DOHH2 (cell line): ENCODE measurements around the gene UPK3A.

Experiments used
- H3F3A ChIP-seq: fragments of 200-600 bp; sonication (generic), shearing (Covaris generic); 2 replicates; pipeline ENCODE4 v1.6.0; 2016; ENCODE audit warnings: antibody characterized with exemption, mild to moderate bottlenecking; ENCODE audit not compliant: control insufficient read depth, insufficient read depth
- H3K27ac ChIP-seq: fragments of 200-600 bp; sonication (generic); 2 replicates; pipeline ENCODE4 v1.5.1; 2014; ENCODE audit warnings: low read depth, mild to moderate bottlenecking, low read length, moderate library complexity
- H3K27me3 ChIP-seq: fragments of 200-600 bp; sonication (generic); 2 replicates; pipeline ENCODE4 v1.6.1; 2014; ENCODE audit warnings: mild to moderate bottlenecking, low read length, mixed read lengths; ENCODE audit not compliant: control insufficient read depth
- H3K36me3 ChIP-seq: fragments of 200-600 bp; sonication (generic); 2 replicates; pipeline ENCODE4 v1.6.1; 2014; ENCODE audit warnings: mild to moderate bottlenecking, low read length, moderate library complexity, mixed read lengths; ENCODE audit not compliant: control insufficient read depth
- H3K4me1 ChIP-seq: fragments of 200-600 bp; sonication (generic); 2 replicates; pipeline ENCODE4 v1.6.1; 2014; ENCODE audit warnings: mild to moderate bottlenecking, low read length, mixed read lengths; ENCODE audit not compliant: control insufficient read depth
- H3K4me2 ChIP-seq: fragments of 200-600 bp; sonication (generic); 2 replicates; pipeline ENCODE4 v1.6.0; 2014; ENCODE audit warnings: mild to moderate bottlenecking, low read length, moderate library complexity
- H3K4me3 ChIP-seq: fragments of 200-600 bp; sonication (generic); 2 replicates; pipeline ENCODE4 v1.5.1; 2014; ENCODE audit warnings: mild to moderate bottlenecking, low read length, mixed read lengths
- H3K79me2 ChIP-seq: fragments of 200-600 bp; sonication (generic); 2 replicates; pipeline ENCODE4 v1.6.1; 2014; ENCODE audit warnings: mild to moderate bottlenecking, low read length, mixed read lengths; ENCODE audit not compliant: control insufficient read depth
- H3K9me2 ChIP-seq: fragments of 200-600 bp; sonication (generic); replicated peaks from 2 replicates; pipeline ENCODE4 v1.6.1; 2014; ENCODE audit warnings: mild to moderate bottlenecking, low read length, mixed read lengths; ENCODE audit not compliant: control insufficient read depth
- H3K9me3 ChIP-seq: fragments of 200-600 bp; sonication (generic); 2 replicates; pipeline ENCODE4 v1.6.1; 2014; ENCODE audit warnings: antibody characterized with exemption, low read length, mixed read lengths; ENCODE audit not compliant: control insufficient read depth, insufficient read depth
- H4K20me1 ChIP-seq: fragments of 200-600 bp; sonication (generic); 2 replicates; pipeline ENCODE4 v1.6.0; 2014; ENCODE audit warnings: low read depth, mild to moderate bottlenecking, antibody characterized with exemption, low read length, moderate library complexity; ENCODE audit not compliant: control insufficient read depth, insufficient read depth
- EZH2phosphoT487 ChIP-seq: fragments of 200-600 bp; sonication (generic); IDR thresholded peaks from 2 replicates; pipeline ENCODE4 v1.6.1; 2017; ENCODE audit warnings: borderline replicate concordance, mild to moderate bottlenecking, antibody characterized with exemption, low read length, moderate library complexity, mixed read lengths
- TF ChIP-seq, protein P1 (sequence below): fragments of 200-600 bp; sonication (generic); IDR thresholded peaks from one replicate; pipeline ENCODE4 v1.5.1; 2014; ENCODE audit warnings: antibody characterized with exemption, mild to moderate bottlenecking, low read depth, low read length; ENCODE audit not compliant: poor library complexity, severe bottlenecking

Gene UPK3A

DNA sequence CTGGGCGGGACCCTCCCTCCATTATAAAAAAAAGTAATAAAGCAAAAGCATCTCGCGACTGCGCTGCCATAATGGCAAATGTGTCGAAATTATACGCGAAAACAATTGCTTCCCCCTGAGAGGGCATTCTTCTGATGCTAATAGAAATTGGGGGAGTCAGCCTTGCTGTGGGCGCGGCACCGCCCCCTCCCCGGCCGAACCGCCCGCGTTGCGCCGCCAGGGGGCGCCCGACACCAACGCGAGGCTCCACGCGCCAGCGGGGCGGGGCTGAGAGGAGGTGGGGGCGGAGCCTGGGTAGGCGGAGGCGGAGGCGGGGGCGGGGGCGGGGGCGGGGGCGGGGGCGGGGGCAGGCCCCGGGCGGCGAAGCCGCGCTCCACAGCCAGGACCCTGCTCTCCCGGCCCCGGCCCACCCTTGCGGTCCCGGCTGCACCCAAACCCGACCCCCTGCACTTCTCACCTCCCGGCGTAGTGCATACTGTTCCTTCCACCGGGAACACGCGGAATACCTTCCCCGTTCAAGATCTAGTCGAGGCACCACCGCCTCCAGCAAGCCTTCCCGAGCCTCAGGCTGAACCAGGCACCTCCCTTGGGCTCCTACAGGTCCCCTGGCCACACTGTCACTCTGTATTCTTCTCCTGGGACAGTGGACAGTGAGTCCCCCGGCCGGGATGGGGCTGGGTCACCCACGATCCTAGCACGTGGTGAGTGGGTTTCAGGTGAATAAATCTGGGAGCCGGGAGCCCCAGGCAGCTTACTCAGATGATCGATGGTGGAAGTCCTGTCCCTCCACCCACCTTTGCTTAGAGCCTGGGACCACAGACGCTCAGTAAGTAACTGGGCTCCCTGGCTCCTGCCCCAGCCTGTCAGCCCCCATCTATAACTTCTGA is 15.5 kb upstream of the UPK3A start:
- Histone ChIP-seq H3K4me1 (peaks cover 22% of the 10 kb centered on the region), H3K9me2 (no peaks in the 10 kb centered on the region), H3K4me2 (peak overlapping the region; percentile 100), H3K79me2 (no peaks in the 10 kb centered on the region), H3K9me3 (no peaks in the 10 kb centered on the region), H3K27ac (no peak overlapping the region), H3K4me3 (peak overlapping the region; percentile 75), H3K36me3 (no peaks in the 10 kb centered on the region), H3F3A (peaks cover 13% of the 10 kb centered on the region), H3K27me3 (peaks cover 27% of the 10 kb centered on the region), H4K20me1 (no peaks in the 10 kb centered on the region)
- TF ChIP-seq, protein P1, sequence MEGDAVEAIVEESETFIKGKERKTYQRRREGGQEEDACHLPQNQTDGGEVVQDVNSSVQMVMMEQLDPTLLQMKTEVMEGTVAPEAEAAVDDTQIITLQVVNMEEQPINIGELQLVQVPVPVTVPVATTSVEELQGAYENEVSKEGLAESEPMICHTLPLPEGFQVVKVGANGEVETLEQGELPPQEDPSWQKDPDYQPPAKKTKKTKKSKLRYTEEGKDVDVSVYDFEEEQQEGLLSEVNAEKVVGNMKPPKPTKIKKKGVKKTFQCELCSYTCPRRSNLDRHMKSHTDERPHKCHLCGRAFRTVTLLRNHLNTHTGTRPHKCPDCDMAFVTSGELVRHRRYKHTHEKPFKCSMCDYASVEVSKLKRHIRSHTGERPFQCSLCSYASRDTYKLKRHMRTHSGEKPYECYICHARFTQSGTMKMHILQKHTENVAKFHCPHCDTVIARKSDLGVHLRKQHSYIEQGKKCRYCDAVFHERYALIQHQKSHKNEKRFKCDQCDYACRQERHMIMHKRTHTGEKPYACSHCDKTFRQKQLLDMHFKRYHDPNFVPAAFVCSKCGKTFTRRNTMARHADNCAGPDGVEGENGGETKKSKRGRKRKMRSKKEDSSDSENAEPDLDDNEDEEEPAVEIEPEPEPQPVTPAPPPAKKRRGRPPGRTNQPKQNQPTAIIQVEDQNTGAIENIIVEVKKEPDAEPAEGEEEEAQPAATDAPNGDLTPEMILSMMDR, result peak; percentile 70
- no peak for TF ChIP-seq EZH2phosphoT487

DNA sequence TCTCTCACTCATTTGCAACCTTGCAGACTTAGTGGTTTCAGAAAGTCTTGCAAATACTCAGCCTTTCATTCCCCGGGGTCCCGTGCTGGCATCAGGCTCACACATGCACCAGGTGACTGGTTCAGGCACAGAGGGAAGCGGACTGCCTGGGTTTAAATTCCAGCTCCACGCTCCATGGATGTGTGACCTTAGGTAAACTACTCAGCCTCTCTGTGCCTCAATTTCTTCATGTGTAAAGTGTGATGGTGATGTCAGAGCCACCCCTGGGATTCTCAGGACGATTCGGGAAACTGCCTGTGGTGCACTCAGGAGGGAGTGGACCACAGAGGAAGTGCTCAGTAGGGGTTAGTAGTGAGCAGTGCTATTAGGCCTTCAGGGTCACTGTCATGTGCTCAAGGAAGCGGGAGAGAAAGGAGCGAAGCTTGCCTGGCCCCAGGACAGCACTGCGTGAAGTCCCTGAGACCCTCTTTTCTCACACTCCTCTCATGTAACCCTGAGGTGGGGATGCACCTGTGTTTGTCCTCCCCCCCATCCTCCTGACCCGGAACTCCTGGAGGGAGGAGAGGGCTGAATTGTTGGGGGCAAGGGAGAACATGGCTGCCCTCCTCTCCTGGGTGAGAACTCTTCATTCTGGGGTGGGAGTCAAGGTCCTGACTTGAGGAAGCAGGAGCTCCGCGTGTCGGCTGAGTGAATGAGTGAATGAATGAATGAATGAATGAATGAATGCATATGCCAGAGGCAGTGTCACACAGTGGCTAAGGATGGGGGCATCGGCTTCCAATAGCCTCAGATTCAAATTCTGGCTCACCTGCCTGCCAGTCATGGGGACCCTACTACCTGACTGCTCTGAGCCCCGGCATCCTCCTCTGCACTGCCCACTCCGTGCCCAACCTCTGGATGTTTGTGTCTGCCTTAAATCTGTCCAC is 14.4 kb upstream of the UPK3A start:
- TF ChIP-seq, protein P1, result no peak
- TF ChIP-seq EZH2phosphoT487, result no peak
- no peaks in the 10 kb centered on the region for H3K36me3 ChIP-seq
- H3K4me3 ChIP-seq, result no peak overlapping the region
- H3K9me2 ChIP-seq, result no peaks in the 10 kb centered on the region
- H3K9me3 ChIP-seq, result no peaks in the 10 kb centered on the region
- no peak overlapping the region for H3K4me2 ChIP-seq
- H3K4me1 ChIP-seq, result peaks cover 16% of the 10 kb centered on the region
- no peak overlapping the region for H3K27ac ChIP-seq
- H3F3A ChIP-seq, result peaks cover 9% of the 10 kb centered on the region
- no peaks in the 10 kb centered on the region for H4K20me1 ChIP-seq
- no peaks in the 10 kb centered on the region for H3K79me2 ChIP-seq
- H3K27me3 ChIP-seq, result peaks cover 27% of the 10 kb centered on the region

DNA sequence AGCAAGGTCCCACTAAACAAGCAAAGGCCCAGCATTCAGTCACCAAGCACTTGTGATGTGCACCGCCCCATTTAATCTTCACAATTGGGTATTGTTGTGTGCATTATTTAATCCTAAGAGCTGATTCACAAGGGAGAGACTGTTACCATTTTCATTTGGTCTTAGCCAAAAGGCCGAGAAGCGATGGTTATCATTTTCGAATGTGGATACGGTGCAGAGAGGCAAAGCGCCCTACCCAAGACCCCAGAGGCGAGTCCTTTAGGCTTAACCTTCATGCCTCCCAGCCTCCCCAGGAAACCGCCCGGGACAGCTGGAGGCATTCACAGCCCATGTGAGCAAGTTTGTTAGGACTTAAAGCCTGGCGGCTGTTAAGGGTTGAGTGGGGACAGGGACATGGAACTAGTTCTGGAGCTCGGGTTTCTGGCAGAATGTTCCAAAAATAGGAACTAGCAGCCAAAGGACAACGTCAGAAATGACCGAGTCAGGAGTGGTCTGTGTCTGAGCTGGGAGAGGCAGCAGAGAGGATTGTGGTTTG is 13.0 kb upstream of the UPK3A start:
- Histone ChIP-seq H3K4me3 (no peak overlapping the region), H3K36me3 (no peaks in the 10 kb centered on the region), H3K4me1 (peaks cover 14% of the 10 kb centered on the region), H3K4me2 (no peak overlapping the region), H3K79me2 (no peaks in the 10 kb centered on the region), H3K27me3 (peaks cover 26% of the 10 kb centered on the region), H3F3A (peaks cover 5% of the 10 kb centered on the region), H3K27ac (no peak overlapping the region), H3K9me2 (no peaks in the 10 kb centered on the region), H4K20me1 (no peaks in the 10 kb centered on the region), H3K9me3 (no peaks in the 10 kb centered on the region)
- TF ChIP-seq, protein P1, result no peak
- TF ChIP-seq EZH2phosphoT487, result no peak
